KMS-11 (cell line): Measurements from ENCODE around the gene CEMIP.
"Not testable (repeated sequence)": the region's sequence is repeated elsewhere in the genome, so short reads cannot be mapped to it uniquely, and the experiment has no call there.

Source experiments
- H2AFZ ChIP-seq: fragments of 200-600 bp; sonication (generic); 2 replicates; pipeline ENCODE4 v1.6.1; 2016; ENCODE audit warnings: antibody characterized with exemption, mixed run types, low read depth
- H3K27ac ChIP-seq: fragments of 200-600 bp; sonication (generic); 2 replicates; pipeline ENCODE4 v1.6.1; 2016; ENCODE audit warnings: mild to moderate bottlenecking, mixed run types
- H3K27me3 ChIP-seq: fragments of 200-600 bp; sonication (generic); 2 replicates; pipeline ENCODE4 v1.6.1; 2017; ENCODE audit warnings: mild to moderate bottlenecking, low read depth, mixed run types, moderate library complexity; ENCODE audit not compliant: insufficient read depth
- H3K36me3 ChIP-seq: fragments of 200-600 bp; sonication (generic); 2 replicates; pipeline ENCODE4 v1.6.1; 2017; ENCODE audit warnings: mild to moderate bottlenecking, mixed run types; ENCODE audit not compliant: insufficient read depth
- H3K4me1 ChIP-seq: fragments of 200-600 bp; sonication (generic); 2 replicates; pipeline ENCODE4 v1.6.1; 2016; ENCODE audit warnings: mild to moderate bottlenecking, low read depth, mixed run types; ENCODE audit not compliant: poor library complexity, severe bottlenecking
- H3K4me2 ChIP-seq: fragments of 200-600 bp; sonication (generic); 2 replicates; pipeline ENCODE4 v1.7.0; 2016; ENCODE audit warnings: mild to moderate bottlenecking, mixed run types
- H3K4me3 ChIP-seq: fragments of 200-600 bp; sonication (generic); IDR thresholded peaks from 2 replicates; pipeline ENCODE4 v1.6.1; 2017; ENCODE audit warnings: low read depth, low read length, mixed read lengths; ENCODE audit not compliant: insufficient read depth
- H3K79me2 ChIP-seq: fragments of 200-600 bp; sonication (generic); 2 replicates; pipeline ENCODE4 v1.6.1; 2016; ENCODE audit warnings: low read depth, mixed run types; ENCODE audit not compliant: insufficient read depth
- H3K9ac ChIP-seq: fragments of 200-600 bp; sonication (generic); 2 replicates; pipeline ENCODE4 v1.6.1; 2016; ENCODE audit warnings: mild to moderate bottlenecking, mixed run types
- H4K20me1 ChIP-seq: fragments of 200-600 bp; sonication (generic); 2 replicates; pipeline ENCODE4 v1.6.1; 2016; ENCODE audit warnings: mild to moderate bottlenecking, mixed run types; ENCODE audit not compliant: insufficient read depth
- CTCF ChIP-seq: fragments of 200-600 bp; sonication (generic); conservative IDR thresholded peaks from 2 replicates; pipeline ENCODE4 v1.6.1; 2017; ENCODE audit warnings: low read depth, mild to moderate bottlenecking, antibody characterized with exemption, low read length, moderate library complexity, mixed read lengths

The CEMIP gene

GRCh38 chr15:80957556-80957955, 178.4 kb downstream of the CEMIP start:
- no peak overlapping the region for H3K4me3 ChIP-seq

GRCh38 chr15:80957976-80958375, 178.8 kb downstream of the CEMIP start:
- H3K27me3 ChIP-seq: no peaks in the 10 kb centered on the region
- H3K9ac ChIP-seq: no peak overlapping the region
- TF ChIP-seq CTCF: no peak
- H3K36me3 ChIP-seq: no peaks in the 10 kb centered on the region
- H3K27ac ChIP-seq: no peak overlapping the region
- H4K20me1 ChIP-seq: no peaks in the 10 kb centered on the region
- H3K79me2 ChIP-seq: no peaks in the 10 kb centered on the region
- no peak overlapping the region for H3K4me2 ChIP-seq
- H3K4me3 ChIP-seq: no peak overlapping the region
- H2AFZ ChIP-seq: no peak overlapping the region
- peaks cover 15% of the 10 kb centered on the region for H3K4me1 ChIP-seq

More at GRCh38 chr15:80957556-80957955, 178.4 kb downstream of the CEMIP start:
- Histone ChIP-seq H3K27ac (no peak overlapping the region), H3K27me3 (no peaks in the 10 kb centered on the region), H3K9ac (no peak overlapping the region), H3K79me2 (no peaks in the 10 kb centered on the region), H3K36me3 (no peaks in the 10 kb centered on the region), H3K4me2 (no peak overlapping the region), H2AFZ (no peak overlapping the region), H3K4me1 (peaks cover 11% of the 10 kb centered on the region), H4K20me1 (no peaks in the 10 kb centered on the region)
- TF ChIP-seq CTCF: no peak

GRCh38 chr15:80958818-80959495, 179.8 kb downstream of the CEMIP start:
- Histone ChIP-seq H2AFZ (no peak overlapping the region), H3K27ac (no peak overlapping the region), H3K4me3 (no peak overlapping the region)

GRCh38 chr15:80965454-80965853, 186.3 kb downstream of the CEMIP start:
- H3K36me3 ChIP-seq, H3K9ac ChIP-seq, H3K27ac ChIP-seq, H3K4me2 ChIP-seq, H3K4me3 ChIP-seq, H3K27me3 ChIP-seq, H2AFZ ChIP-seq, H3K79me2 ChIP-seq, H4K20me1 ChIP-seq: not testable (repeated sequence)
- H3K4me1 ChIP-seq: peaks cover 21% of the 10 kb centered on the region

More at GRCh38 chr15:80958818-80959495, 179.8 kb downstream of the CEMIP start:
- Histone ChIP-seq H3K4me1 (peaks cover 21% of the 10 kb centered on the region), H3K9ac (no peak overlapping the region), H3K36me3 (no peaks in the 10 kb centered on the region), H3K27me3 (no peaks in the 10 kb centered on the region), H3K79me2 (no peaks in the 10 kb centered on the region), H4K20me1 (no peaks in the 10 kb centered on the region), H3K4me2 (no peak overlapping the region)
- no peak for TF ChIP-seq CTCF

GRCh38 chr15:80966431-80967197, 187.4 kb downstream of the CEMIP start:
- H4K20me1 ChIP-seq: no peaks in the 10 kb centered on the region
- no peaks in the 10 kb centered on the region for H3K36me3 ChIP-seq
- no peak overlapping the region for H3K4me2 ChIP-seq
- no peak for TF ChIP-seq CTCF
- H3K79me2 ChIP-seq: no peaks in the 10 kb centered on the region
- H2AFZ ChIP-seq: no peak overlapping the region
- H3K4me3 ChIP-seq: no peak overlapping the region
- no peaks in the 10 kb centered on the region for H3K27me3 ChIP-seq
- H3K4me1 ChIP-seq: peaks cover 20% of the 10 kb centered on the region
- H3K27ac ChIP-seq: no peak overlapping the region
- no peak overlapping the region for H3K9ac ChIP-seq
